Heart right ventricle (tissue), 16 donors: ENCODE results near the gene KIF6. TPM values are rescaled to one million over a fixed set of nuclear protein-coding genes. Genes with fewer than 3 reads are reported as not detected.

Experiments used
- ATAC-seq, 8 donors: fragments of 200-7000 bp; cut with Tn5 transposase; one replicate each; pipeline ENCODE4 v1.9.1; 2020; ENCODE audit warnings: mild to moderate bottlenecking in 8 of 8, moderate library complexity in 8 of 8, moderate number of reproducible peaks in 1 of 8
- DNase-seq, 2 donors: peaks; one replicate each; pipeline ENCODE4 v3.0.0-alpha.2; 2020
- H3K27ac ChIP-seq, 10 donors: fragments of 200-600 bp; sonication (generic) in 2 of 10; one replicate each; pipeline versions ENCODE4 v1.5.0 to v1.8.0; 2020 to 2022; ENCODE audit warnings: mild to moderate bottlenecking in 3 of 10
- H3K27me3 ChIP-seq, 7 donors: fragments of 200-600 bp; one replicate each; pipeline ENCODE4 v1.8.0; 2021 to 2022; ENCODE audit warnings: mild to moderate bottlenecking in 2 of 7
- H3K36me3 ChIP-seq, 9 donors: fragments of 200-600 bp; sonication (generic) in 1 of 9; one replicate each; pipeline versions ENCODE4 v1.5.0 to v1.8.0; 2020 to 2022; ENCODE audit warnings: mild to moderate bottlenecking in 2 of 9
- H3K4me1 ChIP-seq, 9 donors: fragments of 200-600 bp; sonication (generic) in 1 of 9; one replicate each; pipeline versions ENCODE4 v1.5.0 to v1.8.0; 2020 to 2022; ENCODE audit warnings: mild to moderate bottlenecking in 4 of 9
- H3K4me3 ChIP-seq, 10 donors: fragments of 200-600 bp; sonication (generic) in 2 of 10; one replicate each; pipeline versions ENCODE4 v1.5.0 to v1.8.0; 2020 to 2022; ENCODE audit warnings: mild to moderate bottlenecking in 7 of 10, moderate library complexity in 2 of 10
- H3K9me3 ChIP-seq, 11 donors: fragments of 200-600 bp in 10 of 11; sonication (generic) in 2 of 11; one replicate each; pipeline versions ENCODE4 v1.5.0 to v1.8.0; 2013 to 2022; ENCODE audit warnings: mild to moderate bottlenecking in 2 of 11, control low read depth in 1 of 11, moderate library complexity in 1 of 11
- WGBS, 2 donors: extraction: QIAGEN DNeasy Blood & Tissue Kit; methylation state at CpG; one replicate each; pipeline ENCODE4 v1.1.7; 2013; ENCODE audit warnings: inconsistent platforms in 1 of 2; 5-methylcytosine and 5-hydroxymethylcytosine counted together
- intact Hi-C, 10 donors: fragments of 100-400 bp; cut with DNase I; formaldehyde crosslinking; loops; one replicate each; pipeline versions ENCODE4 v1.11.1 to v1.14.2; 2022
- polyA plus RNA-seq, 2 donors: library from polyadenylated mRNA; stranded (reverse); fragments of 200-250 nt; gene quantifications; one replicate each; pipeline ENCODE4 v1.2.3, GENCODE V29; 2013
- total RNA-seq, 10 donors: library from RNA; stranded (reverse); fragmentation: NEBNext Ultra II Directional in 3 of 10; extraction: Animal tissue kit (Norgen Biotek cat#: 25700) in 3 of 10; gene quantifications; one replicate each; pipeline versions ENCODE4 v1.2.1 to v1.2.4, GENCODE V29; 2021 to 2023
- TF ChIP-seq, protein P1 (sequence below), 9 donors: fragments of 200-600 bp; sonication (generic) in 2 of 9; IDR thresholded peaks; one replicate each; pipeline versions ENCODE4 v1.5.0 to v1.8.0; 2021 to 2022; ENCODE audit warnings: antibody characterized with exemption in 9 of 9, mild to moderate bottlenecking in 5 of 9, moderate library complexity in 1 of 9
- donor health status: Arrhythmogenic right ventricular cardiomyopathy.
- donor health status: ischemic (EF 13 %, LVEDD 7.1; RV severe dilation, severe dysfunction).
- donor health status: healthy with polysubstance abuse.
- donor health status: DM: no; HTN: yes; CAD: no.
- donor health status: DM: no; HTN: no; CAD: no.
- donor health status: ischemic (EF 25% LVEDD 6.9; RV normal size, moderate dysfunction).
- donor health status: ischemic (EF 25% LVEDD 5.7; RV mildly dilated, moderate dysfunction).
- donor health status: healthy.
- donor health status: DM: yes; HTN: yes; CAD: no.
- donor health status: Ischemic cardiomyopathy.
- donor health status: ischemic (EF 35%, LVEDD 5.7; RV mildly dilated, moderate dysfunction).
- donor health status: nonischemic (EF 11% LVEDD 7.7; RV severe dilation, severe dysfunction).
- donor health status: DM: yes; HTN: yes; CAD: no.
- donor health status: PGD.
- donor health status: ischemic (EF 29% LVEDD 5.4; RV normal size, mild dysfunction).
- donor health status: nonischemic (EF 23%, LVEDD 6.1; RV moderate dilation, normal function).

The KIF6 gene
- total and polyA plus RNA-seq, 12 donors: 0.01 to 1.6 (median 0.45) TPM; not detected in 2

- H3K27ac ChIP-seq: no peak within 1 kb of the TSS
- H3K36me3 ChIP-seq: no peaks in the 10 kb centered on the region
- TF ChIP-seq, protein P1, sequence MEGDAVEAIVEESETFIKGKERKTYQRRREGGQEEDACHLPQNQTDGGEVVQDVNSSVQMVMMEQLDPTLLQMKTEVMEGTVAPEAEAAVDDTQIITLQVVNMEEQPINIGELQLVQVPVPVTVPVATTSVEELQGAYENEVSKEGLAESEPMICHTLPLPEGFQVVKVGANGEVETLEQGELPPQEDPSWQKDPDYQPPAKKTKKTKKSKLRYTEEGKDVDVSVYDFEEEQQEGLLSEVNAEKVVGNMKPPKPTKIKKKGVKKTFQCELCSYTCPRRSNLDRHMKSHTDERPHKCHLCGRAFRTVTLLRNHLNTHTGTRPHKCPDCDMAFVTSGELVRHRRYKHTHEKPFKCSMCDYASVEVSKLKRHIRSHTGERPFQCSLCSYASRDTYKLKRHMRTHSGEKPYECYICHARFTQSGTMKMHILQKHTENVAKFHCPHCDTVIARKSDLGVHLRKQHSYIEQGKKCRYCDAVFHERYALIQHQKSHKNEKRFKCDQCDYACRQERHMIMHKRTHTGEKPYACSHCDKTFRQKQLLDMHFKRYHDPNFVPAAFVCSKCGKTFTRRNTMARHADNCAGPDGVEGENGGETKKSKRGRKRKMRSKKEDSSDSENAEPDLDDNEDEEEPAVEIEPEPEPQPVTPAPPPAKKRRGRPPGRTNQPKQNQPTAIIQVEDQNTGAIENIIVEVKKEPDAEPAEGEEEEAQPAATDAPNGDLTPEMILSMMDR (IDR thresholded peaks at IDR 0.05): no peak
- H3K4me1 ChIP-seq: peaks cover 4 to 17% (median 15%) of the 10 kb centered on the region in 9 donors
- WGBS, 2 donors: 13 to 30% methylated on average over 16 to 28 of the region's 28 CpGs
- H3K9me3 ChIP-seq: no peaks in the 10 kb centered on the region
- intact Hi-C loops: loop anchor here in 7 of 10 donors (5.0 kb wide), 4 partner anchors 227 to 447 kb away; no protein-coding TSS in a partner anchor
- DNase-seq (no peak), ATAC-seq (peak in 1 of 8 donors; percentile 29)
- H3K27me3 ChIP-seq: peaks cover 0 to 58% (median 53%) of the 10 kb centered on the region in 7 donors
- peak within 1 kb of the TSS; percentile 6 to 44 (median 32) for H3K4me3 ChIP-seq
These were observed 410.9 kb downstream of the KIF6 start, which contains the start of gene KCNK17 for GRCh38 chr6:39314273-39314795. Gene KCNK17, minus strand, starts transcription at chr6:39314419. Its CDS starts 99 bp downstream, at chr6:39314320.

- WGBS, 2 donors: 1% methylated on average over 76 to 80 of the region's 80 CpGs
- Histone ChIP-seq H3K36me3 (no peaks in the 10 kb centered on the region), H3K27me3 (peaks cover 0 to 59% (median 53%) of the 10 kb centered on the region in 7 donors), H3K4me1 (peaks cover 4 to 17% (median 15%) of the 10 kb centered on the region in 9 donors), H3K9me3 (no peaks in the 10 kb centered on the region), H3K4me3 (peak overlapping the region; percentile 6 to 44 (median 32)), H3K27ac (no peak overlapping the region)
- intact Hi-C loops: loop anchor here in 7 of 10 donors (5.0 kb wide), 4 partner anchors 226 to 446 kb away; no protein-coding TSS in a partner anchor
- TF ChIP-seq, protein P1 (IDR thresholded peaks at IDR 0.05): no peak
- DNase-seq (no peak), ATAC-seq (peak in 2 of 8 donors; percentile 18 to 25)
These were observed 411.5 kb downstream of the KIF6 start for GRCh38 chr6:39313526-39314272.

DNA sequence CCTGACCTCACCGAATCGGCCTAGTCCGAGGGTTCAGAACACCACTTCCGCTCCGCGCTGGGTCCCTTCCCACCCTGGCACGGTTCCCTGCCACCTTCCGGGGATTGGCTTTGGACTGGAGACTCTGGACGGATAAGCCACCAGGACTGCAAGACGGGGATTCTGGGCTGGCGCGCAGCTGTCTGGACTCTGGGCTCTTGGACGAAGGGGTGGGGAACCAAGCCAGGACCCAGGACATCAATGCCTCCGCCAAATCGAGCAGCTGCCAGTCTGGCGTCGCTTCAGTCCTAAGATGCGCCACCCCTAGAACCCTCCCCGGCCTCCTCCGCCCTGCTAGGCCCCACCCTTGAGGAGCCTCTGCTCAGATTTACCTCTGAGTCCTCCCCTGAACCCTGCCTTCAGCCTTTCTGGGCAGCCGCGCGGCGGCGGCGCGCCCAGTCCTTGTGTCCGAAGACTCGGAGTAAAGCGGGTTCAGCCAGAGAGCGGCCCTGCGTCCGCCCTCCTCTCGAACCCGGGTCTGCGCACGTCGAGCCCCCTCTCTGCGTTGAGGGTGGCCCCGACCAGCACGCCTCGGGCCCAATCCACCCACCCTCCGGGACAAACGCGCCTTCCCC, 412.2 kb downstream of the KIF6 start:
- peaks cover 4 to 17% (median 15%) of the 10 kb centered on the region in 9 donors for H3K4me1 ChIP-seq
- intact Hi-C loops: loop anchor here in 7 of 10 donors (5.0 kb wide), 4 partner anchors 226 to 446 kb away; no protein-coding TSS in a partner anchor
- WGBS, 2 donors: 16% methylated on average over 45 of the region's 45 CpGs
- H3K27me3 ChIP-seq: peaks cover 0 to 63% (median 53%) of the 10 kb centered on the region in 7 donors
- TF ChIP-seq, protein P1 (IDR thresholded peaks at IDR 0.05): no peak
- ATAC-seq (peak in 4 of 8 donors; percentile 6 to 25 (median 22)), DNase-seq (peak in 1 of 2 donors; percentile 47)
- no peak overlapping the region for H3K27ac ChIP-seq
- H3K4me3 ChIP-seq: peak overlapping the region; percentile 6 to 44 (median 32)
- H3K9me3 ChIP-seq: no peaks in the 10 kb centered on the region
- H3K36me3 ChIP-seq: no peaks in the 10 kb centered on the region

- Histone ChIP-seq H3K27ac (no peak overlapping the region), H3K27me3 (peaks cover 0 to 59% (median 46%) of the 10 kb centered on the region in 7 donors), H3K36me3 (no peaks in the 10 kb centered on the region), H3K4me3 (no peak overlapping the region), H3K4me1 (peaks cover 4 to 17% (median 15%) of the 10 kb centered on the region in 9 donors), H3K9me3 (no peaks in the 10 kb centered on the region)
- intact Hi-C loops: loop anchor here in 8 of 10 donors (2.0 to 5.0 kb wide), 5 partner anchors 223 to 443 kb away; no protein-coding TSS in a partner anchor
- ATAC-seq (no peak), DNase-seq (no peak)
- TF ChIP-seq, protein P1 (IDR thresholded peaks at IDR 0.05): no peak
- 58 to 59% methylated on average over 4 of the region's 4 CpGs for WGBS, 2 donors
These were observed 414.7 kb downstream of the KIF6 start for GRCh38 chr6:39310542-39310941.
